GM21390 (cell line): ENCODE data around the gene UNG.
"Not testable (repeated sequence)": the region's sequence is repeated elsewhere in the genome, so short reads cannot be mapped to it uniquely, and the experiment has no call there.

Source experiments
- ATAC-seq: cut with Tn5 transposase; IDR thresholded peaks from one replicate; pipeline ENCODE4 v1.9.1; 2021; ENCODE audit not compliant: unreplicated experiment

The UNG gene

GRCh38 chr12:109097435-109098182 lies at the start of gene UNG:
TSS of gene UNG (plus strand) at chr12:109097597. CDS start at chr12:109097680, 83 bp downstream.
- ATAC-seq: peak; percentile 90

DNA sequence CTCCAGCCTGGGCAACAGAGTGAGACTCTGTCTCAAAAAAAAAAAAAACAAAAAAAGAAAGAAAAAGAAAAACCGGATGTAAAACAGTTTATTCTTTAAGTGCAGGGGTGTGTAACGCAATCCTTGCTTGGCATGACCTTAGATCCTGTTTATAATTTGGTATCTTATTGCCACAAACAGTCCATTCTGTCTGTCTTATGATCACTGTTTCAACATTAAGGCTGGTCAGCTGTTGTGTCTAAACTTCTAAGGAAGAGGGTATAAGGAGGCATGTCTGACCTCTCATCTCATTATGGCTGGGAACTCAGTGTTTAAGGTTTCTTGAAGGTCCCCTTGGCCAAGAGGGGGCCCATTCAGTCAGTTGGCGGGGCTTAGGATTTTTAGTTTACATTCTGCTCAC lies 48.7 kb upstream of the UNG start:
- not testable (repeated sequence) for ATAC-seq

- not testable (repeated sequence) for ATAC-seq
Measured at GRCh38 chr12:109049794-109050193, 47.6 kb upstream of the UNG start.

GRCh38 chr12:109052097-109052413 lies 45.3 kb upstream of the UNG start:
- no peak for ATAC-seq

- ATAC-seq: peak; percentile 71
Measured at GRCh38 chr12:109052414-109053323, 44.7 kb upstream of the UNG start, which contains the start of gene USP30. TSS of gene USP30 (plus strand) at chr12:109052576. CDS start at chr12:109052679, 103 bp downstream.

GRCh38 chr12:109053382-109054123 lies 43.8 kb upstream of the UNG start:
- peak; percentile 54 for ATAC-seq

DNA sequence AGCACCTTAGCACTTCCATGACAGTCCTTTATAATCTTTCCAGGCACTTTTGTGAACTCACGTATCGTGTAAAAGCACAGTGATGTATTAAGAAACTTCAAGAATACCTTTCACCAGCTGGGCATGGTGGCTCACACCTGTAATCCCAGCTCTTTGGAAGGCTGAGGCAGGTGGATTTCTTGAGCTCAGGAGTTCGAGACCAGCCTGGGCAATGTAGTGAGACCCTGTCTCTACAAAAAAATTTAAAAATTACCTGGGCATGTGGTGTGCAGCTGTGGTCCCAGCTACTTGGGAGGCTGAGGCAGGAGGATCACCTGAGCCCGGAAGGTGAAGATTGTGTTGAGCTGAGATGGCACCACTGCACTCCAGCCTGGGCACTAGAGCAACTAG lies 43.3 kb upstream of the UNG start:
- peak; percentile 2 for ATAC-seq

DNA sequence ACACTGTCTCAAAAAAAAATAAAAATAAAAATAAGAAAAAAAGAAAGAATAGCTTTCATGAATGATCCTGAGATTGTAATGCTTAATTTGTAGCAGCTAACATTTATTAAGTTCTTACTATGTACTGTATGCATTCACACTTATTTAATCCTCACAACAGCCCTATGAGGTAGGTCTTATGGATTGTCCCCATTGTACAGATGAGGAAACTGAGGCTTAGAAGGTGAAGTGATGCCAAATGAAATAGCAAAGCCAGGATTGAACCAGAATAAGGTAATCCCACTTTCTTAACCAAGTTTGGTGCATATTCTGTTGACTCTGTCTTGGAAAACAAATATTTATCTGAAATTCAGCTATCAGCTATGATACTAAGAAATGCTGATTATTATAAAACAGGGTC lies 42.9 kb upstream of the UNG start:
- no peak for ATAC-seq

DNA sequence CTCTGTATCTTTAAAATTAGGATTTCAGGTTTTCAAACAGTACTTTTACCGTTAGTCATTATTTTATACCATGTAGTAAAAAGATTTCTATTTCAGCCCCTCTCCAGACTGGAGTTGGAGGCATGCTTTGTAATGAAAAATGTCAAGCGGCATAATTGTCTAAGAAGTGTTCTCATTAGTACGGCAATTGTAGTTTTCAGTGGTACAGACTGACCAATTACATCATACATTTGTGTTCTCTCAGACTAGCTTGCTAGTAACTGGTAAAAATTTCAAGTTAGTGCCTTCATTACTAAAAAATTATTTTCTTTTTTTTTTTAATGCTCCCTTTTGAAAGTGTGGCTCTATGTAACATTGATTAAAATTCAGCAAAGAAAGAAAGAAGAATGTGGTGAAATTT lies 40.5 kb upstream of the UNG start:
- no peak for ATAC-seq

- ATAC-seq: no peak
Measured at GRCh38 chr12:109057376-109057775, 40.0 kb upstream of the UNG start.

DNA sequence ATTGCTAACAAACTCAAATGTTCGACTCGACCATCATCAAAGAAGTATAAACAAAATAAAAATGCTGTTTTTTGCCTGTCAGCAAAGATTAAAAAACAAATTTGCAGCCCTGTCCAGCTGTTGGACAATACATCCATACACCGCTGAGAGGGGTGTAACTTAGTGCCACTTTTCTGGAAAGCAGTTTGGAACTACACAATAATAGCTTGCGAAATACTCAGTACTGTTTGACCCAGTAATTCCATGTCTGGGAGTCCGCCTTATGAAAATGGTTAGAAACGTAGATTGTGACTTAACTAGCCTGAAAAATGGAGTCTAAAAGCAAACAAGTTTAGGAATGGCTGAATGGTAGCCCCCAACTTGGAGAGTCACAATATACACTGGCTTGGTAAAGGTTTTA lies 38.6 kb upstream of the UNG start:
- ATAC-seq: no peak

- ATAC-seq: no peak
Measured at GRCh38 chr12:109064143-109064542, 33.3 kb upstream of the UNG start.

- no peak for ATAC-seq
Measured at GRCh38 chr12:109065154-109065852, 32.1 kb upstream of the UNG start.

DNA sequence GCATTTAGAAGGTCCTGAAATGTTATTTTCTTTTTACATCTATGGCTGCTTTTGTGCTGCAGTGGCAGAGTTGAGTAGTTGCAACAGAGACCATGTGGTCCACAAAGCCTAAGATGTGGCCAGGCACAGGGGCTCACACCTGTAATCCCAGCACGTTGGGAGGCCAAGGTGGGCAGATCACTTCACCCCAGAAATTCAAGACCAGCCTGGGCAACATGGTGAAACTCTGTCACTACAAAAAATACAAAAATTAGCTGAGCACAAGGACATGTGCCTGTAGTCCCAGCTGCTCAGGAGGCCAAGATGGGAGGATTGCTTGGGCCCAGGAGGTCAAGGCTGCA lies 31.6 kb upstream of the UNG start:
- no peak for ATAC-seq

GRCh38 chr12:109069307-109070271 lies 27.8 kb upstream of the UNG start:
- no peak for ATAC-seq

DNA sequence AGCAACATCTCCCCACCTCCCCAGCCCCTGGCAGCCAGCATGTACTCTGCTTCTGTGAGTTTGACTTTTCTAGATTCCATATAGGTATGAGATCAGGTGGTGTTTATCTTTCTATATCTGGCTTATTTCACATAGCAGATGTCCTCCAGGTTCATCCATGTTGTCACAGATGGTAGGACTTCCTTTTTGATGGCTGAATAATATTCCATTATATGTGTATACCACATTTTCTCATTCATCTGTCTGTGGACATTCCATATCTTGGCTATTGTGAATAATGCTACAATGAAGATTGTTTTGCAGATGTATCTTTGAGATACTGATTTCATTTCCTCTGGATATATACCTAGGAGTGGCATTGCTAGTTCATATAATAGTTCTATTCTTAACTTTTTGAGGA lies 22.5 kb upstream of the UNG start:
- no peak for ATAC-seq

DNA sequence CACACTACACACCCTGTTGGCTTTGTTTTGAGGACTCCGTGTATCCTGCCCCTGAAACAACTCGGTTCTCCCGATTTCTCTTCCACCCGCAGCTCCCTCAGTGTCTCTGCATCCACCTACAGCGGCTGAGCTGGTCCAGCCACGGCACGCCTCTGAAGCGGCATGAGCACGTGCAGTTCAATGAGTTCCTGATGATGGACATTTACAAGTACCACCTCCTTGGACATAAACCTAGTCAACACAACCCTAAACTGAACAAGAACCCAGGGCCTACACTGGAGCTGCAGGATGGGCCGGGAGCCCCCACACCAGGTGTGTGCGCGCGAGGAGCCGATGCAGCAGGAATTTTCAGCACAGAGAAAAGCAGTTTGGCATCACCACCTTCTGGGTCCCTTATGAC lies 14.6 kb upstream of the UNG start:
- no peak for ATAC-seq

DNA sequence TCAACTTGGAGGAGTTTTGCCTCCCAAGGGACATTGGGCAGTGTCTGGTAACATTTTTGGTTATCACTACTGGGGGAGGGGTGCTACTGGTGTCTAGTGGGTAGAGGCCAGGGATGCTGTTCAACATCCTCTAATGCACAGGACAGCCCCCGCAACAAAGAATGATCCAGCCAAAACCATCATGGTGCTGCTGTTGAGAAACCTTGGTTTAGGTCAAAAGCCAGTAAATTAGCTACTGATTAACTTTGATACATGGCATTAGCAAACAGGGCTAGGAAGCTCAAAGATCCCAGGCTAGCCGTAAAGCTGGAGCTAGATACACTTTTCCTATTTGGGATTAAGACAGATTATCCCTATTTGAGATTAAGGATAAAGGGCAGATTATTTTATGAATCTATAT lies 13.0 kb upstream of the UNG start:
- ATAC-seq: no peak

GRCh38 chr12:109085590-109085989 lies 11.8 kb upstream of the UNG start:
- ATAC-seq: no peak

- ATAC-seq: no peak
Measured at GRCh38 chr12:109087250-109087649, 10.1 kb upstream of the UNG start.
